Measurements from ENCODE around the gene RBP4.

DNA sequence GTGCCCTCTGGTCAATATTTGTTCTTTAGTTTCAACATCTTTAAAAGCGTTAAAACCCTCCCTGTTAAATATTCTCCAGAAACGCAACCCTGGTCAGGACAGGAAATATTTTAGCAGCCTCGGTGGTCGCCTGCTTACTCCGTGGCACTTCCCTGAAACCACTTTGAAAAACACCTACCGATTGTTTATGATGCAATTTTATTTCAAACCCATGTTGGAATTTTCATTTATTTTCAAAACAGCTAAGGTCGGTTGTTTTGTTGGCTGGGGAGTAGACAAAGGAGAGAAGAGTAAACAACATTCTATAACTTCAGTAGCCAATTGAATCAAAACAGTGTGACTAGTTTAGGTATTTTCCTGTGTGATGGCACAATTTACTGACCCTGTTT is 733 bp upstream of the RBP4 start:
- TF ChIP-seq SREBF2 (IDR thresholded peaks at IDR 0.05) (no peak), POLR2A (IDR thresholded peaks at IDR 0.05; ENCODE audit: low read length) (no peak), RCOR1 (IDR thresholded peaks at IDR 0.05; ENCODE audit: low read depth, low read length) (no peak), CTCF (IDR thresholded peaks at IDR 0.05) (no peak), EP300 (IDR thresholded peaks at IDR 0.05) (no peak), POLR2AphosphoS2 (conservative IDR thresholded peaks at IDR 0.05; ENCODE audit: low read length) (no peak), RAD21 (conservative IDR thresholded peaks at IDR 0.05 in 1 of 2, IDR thresholded peaks at IDR 0.05 in 1 of 2) (no peak), MAFK (IDR thresholded peaks at IDR 0.05; ENCODE audit: partially characterized antibody) (no peak), BHLHE40 (IDR thresholded peaks at IDR 0.05; ENCODE audit: low read depth, low read length) (no peak)

All from A549 (cell line).